ENCODE measurements around the gene ZNF160.

- TF ChIP-seq, protein P1, sequence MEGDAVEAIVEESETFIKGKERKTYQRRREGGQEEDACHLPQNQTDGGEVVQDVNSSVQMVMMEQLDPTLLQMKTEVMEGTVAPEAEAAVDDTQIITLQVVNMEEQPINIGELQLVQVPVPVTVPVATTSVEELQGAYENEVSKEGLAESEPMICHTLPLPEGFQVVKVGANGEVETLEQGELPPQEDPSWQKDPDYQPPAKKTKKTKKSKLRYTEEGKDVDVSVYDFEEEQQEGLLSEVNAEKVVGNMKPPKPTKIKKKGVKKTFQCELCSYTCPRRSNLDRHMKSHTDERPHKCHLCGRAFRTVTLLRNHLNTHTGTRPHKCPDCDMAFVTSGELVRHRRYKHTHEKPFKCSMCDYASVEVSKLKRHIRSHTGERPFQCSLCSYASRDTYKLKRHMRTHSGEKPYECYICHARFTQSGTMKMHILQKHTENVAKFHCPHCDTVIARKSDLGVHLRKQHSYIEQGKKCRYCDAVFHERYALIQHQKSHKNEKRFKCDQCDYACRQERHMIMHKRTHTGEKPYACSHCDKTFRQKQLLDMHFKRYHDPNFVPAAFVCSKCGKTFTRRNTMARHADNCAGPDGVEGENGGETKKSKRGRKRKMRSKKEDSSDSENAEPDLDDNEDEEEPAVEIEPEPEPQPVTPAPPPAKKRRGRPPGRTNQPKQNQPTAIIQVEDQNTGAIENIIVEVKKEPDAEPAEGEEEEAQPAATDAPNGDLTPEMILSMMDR (IDR thresholded peaks at IDR 0.05), result no peak
- TF ChIP-seq POLR2A (IDR thresholded peaks at IDR 0.05), result no peak
These were observed 10.5 kb downstream of the ZNF160 start for GRCh38 chr19:53092723-53093122.

Measured in uterus (tissue), 2 donors.